ENCODE data around the gene TMEM59L. TPM values are rescaled to one million over a fixed set of nuclear protein-coding genes. Genes with fewer than 3 reads are reported as not detected.
"Not testable (repeated sequence)": the region's sequence is repeated elsewhere in the genome, so short reads cannot be mapped to it uniquely, and the experiment has no call there.

Gene TMEM59L
- total RNA-seq, 1 donor from 2014 or later = not detected

- peak; percentile 67 to 80 for DNase-seq (ENCODE audit: low read depth in 2 of 2)
Observed at GRCh38 chr19:18594096-18594823, 18.4 kb upstream of the TMEM59L start.

- DNase-seq (ENCODE audit: low read depth in 2 of 2) = no peak
Observed at GRCh38 chr19:18594824-18595373, 17.8 kb upstream of the TMEM59L start.

GRCh38 chr19:18595475-18595874 lies 17.2 kb upstream of the TMEM59L start:
- DNase-seq (ENCODE audit: low read depth in 2 of 2) = no peak

- peak; percentile 33 to 63 for DNase-seq (ENCODE audit: low read depth in 2 of 2)
Observed at GRCh38 chr19:18596752-18597157, 15.9 kb upstream of the TMEM59L start.

GRCh38 chr19:18597809-18598660 lies 14.6 kb upstream of the TMEM59L start:
- DNase-seq (ENCODE audit: low read depth in 2 of 2) = no peak

- no peak for DNase-seq (ENCODE audit: low read depth in 2 of 2)
Observed at GRCh38 chr19:18599485-18599884, 13.2 kb upstream of the TMEM59L start.

GRCh38 chr19:18600692-18601397 lies 11.8 kb upstream of the TMEM59L start:
- not testable (repeated sequence) for DNase-seq (ENCODE audit: low read depth in 2 of 2)

- DNase-seq (ENCODE audit: low read depth in 2 of 2) = no peak
Observed at GRCh38 chr19:18601875-18602274, 10.8 kb upstream of the TMEM59L start.

- DNase-seq (ENCODE audit: low read depth in 2 of 2) = peak in 1 of 2 donors; percentile 27
Observed at GRCh38 chr19:18603255-18603957, 9.3 kb upstream of the TMEM59L start.

- DNase-seq (ENCODE audit: low read depth in 2 of 2) = no peak
Observed at GRCh38 chr19:18603958-18604819, 8.5 kb upstream of the TMEM59L start.

GRCh38 chr19:18604820-18605159 lies 7.9 kb upstream of the TMEM59L start:
- DNase-seq (ENCODE audit: low read depth in 2 of 2) = no peak

- DNase-seq (ENCODE audit: low read depth in 2 of 2) = no peak
Observed at GRCh38 chr19:18605196-18605545, 7.5 kb upstream of the TMEM59L start.

- no peak for DNase-seq (ENCODE audit: low read depth in 2 of 2)
Observed at GRCh38 chr19:18605546-18606280, 7.0 kb upstream of the TMEM59L start.

GRCh38 chr19:18606281-18607225 lies 6.1 kb upstream of the TMEM59L start, which contains the start of gene CRLF1:
Gene CRLF1 (minus strand): TSS chr19:18606799. CDS start chr19:18606656, 143 bp downstream.
- no peak for DNase-seq (ENCODE audit: low read depth in 2 of 2)

GRCh38 chr19:18607226-18608101 lies 5.2 kb upstream of the TMEM59L start:
- DNase-seq (ENCODE audit: low read depth in 2 of 2) = no peak

- no peak for DNase-seq (ENCODE audit: low read depth in 2 of 2)
Observed at GRCh38 chr19:18608102-18608804, 4.4 kb upstream of the TMEM59L start.
